Suppressor macrophage treated with lipopolysaccharide for 1 hour (primary cell): Measurements from ENCODE around the gene CYS1.
"Not testable (repeated sequence)": the region's sequence is repeated elsewhere in the genome, so short reads cannot be mapped to it uniquely, and the experiment has no call there.

Source experiments
- DNase-seq, 3 donors: peaks; one replicate each; pipeline ENCODE4 v3.0.0-alpha.2; 2020 to 2022

CYS1 gene, protein sequence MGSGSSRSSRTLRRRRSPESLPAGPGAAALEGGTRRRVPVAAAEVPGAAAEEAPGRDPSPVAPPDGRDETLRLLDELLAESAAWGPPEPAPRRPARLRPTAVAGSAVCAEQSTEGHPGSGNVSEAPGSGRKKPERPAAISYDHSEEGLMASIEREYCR

DNA sequence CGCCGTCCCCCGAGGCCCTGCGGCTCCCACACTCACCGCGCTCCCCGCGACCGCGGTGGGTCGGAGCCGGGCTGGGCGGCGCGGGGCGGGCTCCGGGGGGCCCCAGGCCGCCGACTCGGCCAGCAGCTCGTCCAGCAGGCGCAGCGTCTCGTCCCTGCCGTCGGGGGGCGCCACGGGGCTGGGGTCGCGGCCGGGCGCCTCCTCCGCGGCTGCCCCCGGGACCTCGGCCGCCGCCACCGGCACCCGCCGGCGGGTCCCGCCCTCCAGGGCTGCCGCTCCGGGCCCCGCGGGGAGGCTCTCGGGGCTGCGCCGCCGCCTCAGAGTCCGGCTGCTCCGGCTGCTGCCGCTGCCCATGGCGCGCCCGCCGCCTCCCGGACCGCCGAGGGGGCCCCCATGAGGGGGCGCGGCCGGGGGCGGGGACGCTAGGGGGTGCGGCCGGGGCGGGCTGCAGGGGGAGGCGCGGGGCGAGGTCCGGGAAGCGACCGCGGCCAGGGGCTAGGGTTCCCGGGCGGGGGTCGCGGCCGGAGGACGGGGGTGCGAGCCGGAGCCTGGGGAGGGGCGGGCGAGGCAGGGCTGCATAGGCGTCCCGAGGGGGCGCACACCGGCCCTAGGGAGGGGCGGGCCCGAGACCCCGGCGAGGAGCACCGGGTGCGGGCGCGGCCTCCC is at the start of gene CYS1:
Gene CYS1, minus strand, starts transcription at position 542 of the 666 bp plus-strand sequence. Its CDS starts 188 bp downstream, at position 354.
- peak in 2 of 3 donors; percentile 37 to 65 for DNase-seq

DNA sequence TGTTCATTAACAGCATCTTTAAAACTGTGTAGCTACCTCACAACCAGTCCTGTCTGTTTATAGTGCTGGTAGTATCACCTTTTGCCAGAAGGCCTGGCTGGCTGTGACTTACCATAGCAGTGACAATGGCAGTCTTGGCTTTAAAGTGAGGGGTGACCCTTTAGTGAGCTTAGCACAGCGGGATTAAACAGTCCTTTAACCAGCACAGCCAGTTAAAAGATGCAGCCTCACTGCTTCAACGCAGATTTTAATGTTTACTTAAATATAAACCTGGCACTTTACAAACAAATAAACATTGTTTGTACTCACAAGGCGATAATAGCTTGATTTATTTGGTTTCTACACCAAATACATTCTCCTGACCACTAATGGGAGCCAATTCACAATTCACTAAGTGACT is 49.3 kb upstream of the CYS1 start:
- no peak for DNase-seq

DNA sequence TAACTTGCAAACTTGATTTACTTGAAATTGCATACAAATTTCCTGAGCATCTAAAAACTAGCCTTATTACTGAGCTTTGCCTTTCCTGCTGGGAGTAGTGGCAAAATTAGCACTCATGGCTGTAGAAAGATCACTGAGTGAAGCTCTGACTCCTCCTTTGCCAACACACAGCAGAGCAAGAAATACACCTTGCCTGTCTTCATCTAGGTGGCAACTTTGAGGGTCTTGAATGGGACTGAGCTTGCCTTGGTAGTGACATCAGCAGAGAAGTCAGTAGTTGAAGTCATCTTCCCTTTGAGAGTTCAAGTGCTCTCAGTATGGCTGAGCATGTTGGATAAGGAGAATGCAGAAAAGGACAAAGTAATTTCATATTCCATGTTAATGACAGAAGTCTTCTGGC is 48.2 kb upstream of the CYS1 start:
- DNase-seq, result no peak

DNA sequence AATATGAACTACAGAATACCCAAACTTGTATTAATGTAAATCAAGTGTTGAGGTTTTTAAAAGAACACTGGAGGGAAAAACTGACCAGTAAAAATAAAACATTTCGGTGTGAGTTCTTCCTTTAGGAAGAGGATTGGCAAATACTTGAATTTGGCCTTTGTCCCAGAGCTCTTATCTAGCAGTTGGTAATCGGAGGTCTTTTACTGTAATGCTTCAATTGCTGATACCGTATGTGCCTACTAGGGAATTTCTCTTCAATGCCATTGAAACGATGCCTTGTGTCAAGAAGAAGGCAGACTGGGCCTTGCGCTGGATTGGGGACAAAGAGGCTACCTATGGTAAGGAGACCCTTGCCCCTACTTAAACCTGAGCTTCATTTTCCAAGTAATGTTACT is 46.4 kb upstream of the CYS1 start:
- DNase-seq, result no peak

DNA sequence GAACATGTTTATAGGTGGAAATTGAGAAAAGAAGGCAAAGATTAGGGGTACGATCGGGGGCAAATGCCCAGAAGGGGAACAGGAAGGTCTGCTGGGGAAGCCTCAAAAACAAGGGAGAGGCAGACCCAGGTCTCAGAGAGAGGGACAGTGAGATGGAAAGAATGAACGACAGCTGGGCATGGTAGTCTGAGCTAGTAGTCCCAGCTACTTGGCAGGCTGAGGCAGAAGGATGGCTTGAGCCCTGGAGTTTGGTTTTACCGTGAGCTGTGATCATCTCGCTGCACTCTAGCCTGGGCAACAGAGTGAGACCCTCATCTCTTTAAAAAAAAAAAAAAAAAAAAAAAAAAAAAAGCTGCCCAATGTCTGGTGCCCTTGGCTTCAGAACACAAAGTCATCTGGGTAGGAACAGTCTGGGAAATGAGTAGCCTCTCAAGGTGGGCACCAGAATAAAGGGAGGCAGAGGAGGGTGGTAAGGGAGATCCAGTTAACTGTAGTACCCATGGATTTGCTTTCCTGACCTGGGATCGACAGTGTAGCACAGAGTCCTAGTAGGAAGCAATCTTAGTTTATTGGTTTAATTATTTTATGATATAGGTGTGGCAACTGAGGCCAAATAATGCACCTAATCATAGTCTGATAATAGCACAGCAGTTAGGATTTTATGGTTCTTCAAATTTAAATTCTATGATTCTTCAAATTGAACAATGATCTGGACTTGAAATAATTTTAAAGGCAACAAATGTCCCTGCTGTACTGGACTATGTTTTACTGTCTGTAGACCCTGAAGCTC is 45.8 kb upstream of the CYS1 start:
- no peak for DNase-seq

DNA sequence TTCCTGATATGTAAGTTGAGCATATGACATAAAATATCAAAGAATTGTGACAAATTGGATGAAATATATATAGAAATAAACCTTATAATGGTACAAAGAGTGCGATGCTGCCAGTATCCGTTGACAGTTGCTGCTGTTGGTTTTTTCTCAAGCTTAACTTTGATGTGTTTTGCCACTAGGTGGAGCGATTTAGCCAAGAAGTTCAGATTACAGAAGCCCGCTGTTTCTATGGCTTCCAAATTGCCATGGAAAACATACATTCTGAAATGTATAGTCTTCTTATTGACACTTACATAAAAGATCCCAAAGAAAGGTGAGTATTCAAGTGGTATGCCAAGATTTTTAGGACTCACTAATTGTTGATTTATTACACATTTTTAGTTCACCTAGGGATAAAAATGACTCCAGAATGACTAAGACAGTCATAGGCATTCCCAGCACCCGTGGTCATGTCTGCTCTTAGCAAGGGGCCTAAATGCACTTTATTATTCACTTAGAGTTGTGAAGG is 44.4 kb upstream of the CYS1 start:
- peak; percentile 77 to 89 (median 87) for DNase-seq

DNA sequence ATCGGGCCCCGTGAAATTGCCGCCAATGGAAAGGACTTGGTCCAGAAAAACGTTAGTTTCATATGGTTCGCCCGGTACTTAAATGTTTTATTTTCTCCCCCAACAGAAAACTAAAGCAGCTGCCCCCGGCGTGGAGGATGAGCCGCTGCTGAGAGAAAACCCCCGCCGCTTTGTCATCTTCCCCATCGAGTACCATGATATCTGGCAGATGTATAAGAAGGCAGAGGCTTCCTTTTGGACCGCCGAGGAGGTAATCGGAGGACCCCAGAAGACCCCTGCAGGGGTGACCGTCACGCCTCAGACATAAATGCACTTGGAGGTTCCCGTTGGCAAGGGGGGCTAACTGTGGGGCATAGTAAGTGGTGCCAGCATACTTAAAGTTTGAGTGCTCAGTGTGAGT is 43.1 kb upstream of the CYS1 start:
- peak; percentile 48 to 60 (median 52) for DNase-seq

DNA sequence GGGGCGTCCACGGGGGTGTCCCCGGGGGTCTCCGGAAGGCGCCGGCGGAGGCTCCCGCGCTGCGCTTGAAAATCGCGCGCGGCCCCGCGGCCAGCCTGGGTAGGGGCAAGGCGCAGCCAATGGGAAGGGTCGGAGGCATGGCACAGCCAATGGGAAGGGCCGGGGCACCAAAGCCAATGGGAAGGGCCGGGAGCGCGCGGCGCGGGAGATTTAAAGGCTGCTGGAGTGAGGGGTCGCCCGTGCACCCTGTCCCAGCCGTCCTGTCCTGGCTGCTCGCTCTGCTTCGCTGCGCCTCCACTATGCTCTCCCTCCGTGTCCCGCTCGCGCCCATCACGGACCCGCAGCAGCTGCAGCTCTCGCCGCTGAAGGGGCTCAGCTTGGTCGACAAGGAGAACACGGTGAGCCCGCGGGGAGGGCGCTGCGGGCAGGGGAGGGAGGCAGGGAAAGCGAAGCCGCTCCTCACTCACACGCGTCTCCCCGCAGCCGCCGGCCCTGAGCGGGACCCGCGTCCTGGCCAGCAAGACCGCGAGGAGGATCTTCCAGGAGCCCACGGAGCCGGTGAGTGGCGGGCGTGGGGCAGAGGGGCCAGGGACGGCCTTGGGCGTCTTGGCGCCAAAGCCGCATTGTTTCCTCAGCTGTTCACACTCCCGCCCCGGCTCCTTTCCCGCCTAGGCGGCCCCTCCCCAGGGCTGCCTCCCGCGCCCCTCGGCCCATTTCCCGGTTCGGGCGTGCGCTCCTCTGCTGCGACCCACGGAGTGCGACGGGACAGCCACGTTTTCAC is 42.5 kb upstream of the CYS1 start, which contains the start of gene RRM2:
Gene RRM2, plus strand, starts transcription at position 240 of the 781 bp plus-strand sequence. Its CDS starts 60 bp downstream, at position 300.
- peak; percentile 91 to 95 (median 92) for DNase-seq

DNA sequence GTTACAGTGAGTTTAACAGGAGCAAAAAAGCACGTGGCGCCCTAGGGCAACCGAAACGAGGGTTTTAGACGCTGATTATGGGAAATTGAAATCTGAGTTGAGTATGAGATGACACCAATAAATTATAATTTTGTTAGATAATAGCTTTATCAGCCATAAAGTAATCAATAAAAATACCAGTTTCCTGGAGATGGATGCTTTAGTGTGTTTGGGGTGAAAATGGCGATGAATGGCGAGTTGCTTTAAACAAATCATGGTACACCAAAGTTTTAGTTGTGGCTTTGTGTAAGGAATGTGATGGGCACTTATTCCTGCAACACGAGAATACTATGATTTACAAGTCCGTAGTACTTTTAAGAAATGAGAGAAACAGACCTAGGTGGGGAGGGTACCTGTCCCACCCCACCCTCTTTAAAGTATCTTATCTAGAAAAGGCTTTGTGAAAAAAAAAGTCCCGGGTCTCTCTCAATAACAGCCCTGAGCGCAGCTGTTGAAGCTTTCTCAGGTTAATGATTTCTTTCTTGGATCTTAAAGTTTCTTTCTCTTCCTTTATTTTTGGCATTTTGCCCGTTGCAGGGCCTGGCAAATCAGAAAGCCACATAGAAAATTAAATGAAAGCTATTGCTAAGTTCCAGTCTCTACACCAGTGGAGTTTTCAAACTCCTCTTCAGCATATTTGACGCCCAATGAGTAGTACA is 40.8 kb upstream of the CYS1 start:
- DNase-seq, result peak in 1 of 3 donors; percentile 17

DNA sequence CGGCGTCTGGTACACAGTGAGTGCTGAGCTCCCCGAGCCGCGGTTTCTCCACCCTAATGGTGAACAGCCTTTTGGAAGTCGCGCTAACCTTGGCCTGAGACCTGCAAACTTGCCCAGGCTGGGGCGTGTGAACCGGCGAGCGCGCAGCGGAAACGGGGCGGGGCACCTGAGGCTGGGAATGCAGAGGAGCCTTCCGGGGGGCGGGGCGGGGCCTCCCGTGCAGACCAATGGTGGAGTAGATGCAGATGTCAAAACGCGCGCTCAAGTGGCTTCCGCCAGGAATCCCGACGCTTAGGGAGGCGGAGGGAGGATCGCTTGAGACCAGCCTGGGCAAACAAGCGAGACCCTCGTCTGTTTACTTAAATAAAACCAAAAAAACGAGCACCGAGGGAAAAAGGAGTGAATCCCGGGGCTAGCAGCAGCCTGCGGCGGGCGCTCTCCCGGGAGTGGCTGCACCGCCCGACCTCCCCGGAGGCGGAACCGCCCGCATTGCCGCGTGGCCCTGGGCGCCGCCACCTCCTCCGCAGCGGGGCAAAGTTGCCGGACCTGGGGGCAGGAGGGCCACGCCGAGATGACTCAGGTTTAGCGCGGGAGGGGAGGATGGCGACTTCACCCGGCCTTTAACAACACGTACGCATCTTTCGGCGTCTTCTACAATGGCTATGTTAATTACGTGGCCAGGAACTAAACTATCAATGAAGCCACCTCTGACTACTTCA is 40.1 kb upstream of the CYS1 start:
- DNase-seq, result peak; percentile 89 to 95 (median 92)

DNA sequence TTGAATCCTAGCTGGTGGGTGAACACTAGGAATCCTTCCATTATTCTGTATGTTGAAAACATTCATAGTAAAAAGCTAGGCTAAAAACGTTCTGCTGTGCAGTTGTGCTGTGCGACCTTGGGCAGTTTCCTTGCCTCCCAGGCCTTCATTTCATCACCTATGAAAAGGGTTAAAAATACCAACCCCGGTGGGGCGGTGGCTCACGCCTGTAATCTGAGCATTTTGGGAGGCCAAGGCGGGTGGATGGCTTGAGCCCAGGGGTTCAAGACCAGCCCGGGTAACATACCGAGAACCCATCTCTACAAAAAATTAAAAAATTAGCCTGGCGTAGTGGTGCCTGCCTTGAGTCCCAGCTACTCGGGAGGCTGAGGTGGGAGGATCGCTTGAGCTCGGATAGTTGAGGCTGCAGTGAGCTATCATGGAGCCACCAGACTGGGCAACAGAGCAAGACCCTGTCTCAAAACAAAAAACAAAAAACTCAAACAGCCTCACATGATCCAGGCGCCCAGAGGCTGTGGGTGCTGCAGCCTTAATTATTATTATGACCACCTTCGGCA is 39.5 kb upstream of the CYS1 start:
- DNase-seq, result no peak

DNA sequence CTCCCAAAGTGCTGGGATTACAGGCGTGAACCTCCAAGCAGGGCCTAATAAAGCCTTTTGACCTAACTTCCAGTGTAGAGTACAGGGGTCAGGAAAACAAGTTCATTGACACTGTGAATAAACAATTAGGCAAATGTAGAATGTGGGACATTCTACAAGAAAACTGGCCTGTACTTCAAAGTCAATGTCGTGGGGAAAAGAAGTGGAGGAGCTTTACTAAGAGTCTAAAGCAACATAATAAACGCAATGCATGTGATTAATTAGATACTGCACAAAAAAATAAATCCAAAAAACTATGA is 38.8 kb upstream of the CYS1 start:
- no peak for DNase-seq

DNA sequence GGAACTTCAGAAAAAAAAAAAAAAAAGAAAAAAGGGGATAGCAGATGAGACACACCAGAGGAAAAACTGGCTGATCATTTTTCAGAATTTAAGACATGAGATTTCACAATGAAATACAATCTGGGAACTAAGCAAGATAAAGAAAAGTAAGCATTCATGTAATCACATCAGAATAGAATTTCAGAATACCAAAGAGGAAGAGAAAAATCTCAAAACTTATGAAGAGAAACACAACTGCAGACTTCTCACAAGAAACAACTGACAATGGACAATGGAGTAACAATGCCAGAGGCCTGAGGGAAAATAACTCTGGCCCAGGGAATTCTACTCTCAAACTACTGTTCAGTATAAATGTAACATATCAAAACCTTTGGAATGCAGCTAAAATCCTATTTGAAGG is 29.1 kb upstream of the CYS1 start:
- no peak for DNase-seq

DNA sequence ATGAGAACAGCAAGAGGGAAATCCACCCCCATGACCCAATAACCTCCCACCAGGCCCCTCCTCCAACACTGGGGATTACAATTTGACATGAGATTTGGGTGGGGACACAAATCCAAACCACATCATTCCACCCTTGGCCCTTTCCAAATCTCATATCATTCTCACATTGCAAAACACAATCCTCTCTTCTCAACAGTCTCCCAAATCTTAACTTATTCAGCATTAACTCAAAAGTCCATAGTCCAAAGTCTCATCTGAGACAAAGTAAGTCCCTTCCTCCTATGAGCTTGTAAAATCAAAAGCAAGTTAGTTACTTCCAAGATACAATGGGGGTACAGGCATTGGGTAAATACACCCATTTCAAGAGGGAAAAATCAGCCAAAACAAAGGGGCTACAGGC is 24.7 kb upstream of the CYS1 start:
- not testable (repeated sequence) for DNase-seq

DNA sequence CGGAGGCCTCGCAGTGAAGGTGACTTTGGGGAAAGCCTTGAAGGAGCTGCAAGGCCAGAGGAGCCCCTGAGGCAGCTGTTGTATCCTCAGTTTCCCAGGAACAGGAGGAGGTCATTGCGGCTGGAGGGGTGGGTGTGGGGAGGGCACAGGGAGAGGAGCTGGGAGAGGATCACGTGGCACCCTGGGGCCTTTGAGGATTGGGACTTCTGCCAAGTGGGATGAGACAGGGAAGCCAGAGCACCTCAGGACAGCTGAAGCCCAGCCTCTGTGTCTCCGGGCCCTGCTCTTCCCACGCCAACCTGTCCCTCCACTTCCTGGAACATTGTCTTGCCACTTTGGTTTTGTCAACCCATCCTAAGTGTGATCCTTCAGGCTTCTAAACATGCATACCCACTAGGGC is 23.0 kb upstream of the CYS1 start:
- no peak for DNase-seq

DNA sequence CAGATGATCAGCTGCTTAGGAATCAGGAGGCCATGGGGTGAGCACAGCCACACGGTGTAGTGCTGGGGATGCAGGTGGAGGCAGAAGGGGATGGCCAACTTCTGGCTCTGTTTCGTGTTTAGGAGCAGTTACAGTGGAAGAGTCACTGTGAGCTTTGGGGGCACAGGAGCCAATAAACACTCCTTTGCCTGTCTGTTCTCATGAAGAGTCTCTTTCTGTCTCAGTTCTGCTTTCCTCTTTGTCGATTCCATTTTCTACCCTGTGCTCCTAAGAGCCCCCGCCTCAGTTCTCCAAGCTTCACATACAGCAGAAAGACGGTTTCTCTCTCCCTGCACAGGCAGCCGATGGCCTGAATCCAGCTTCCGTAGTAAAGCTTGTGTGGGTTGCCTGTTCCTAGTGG is 21.3 kb upstream of the CYS1 start:
- DNase-seq, result no peak

DNA sequence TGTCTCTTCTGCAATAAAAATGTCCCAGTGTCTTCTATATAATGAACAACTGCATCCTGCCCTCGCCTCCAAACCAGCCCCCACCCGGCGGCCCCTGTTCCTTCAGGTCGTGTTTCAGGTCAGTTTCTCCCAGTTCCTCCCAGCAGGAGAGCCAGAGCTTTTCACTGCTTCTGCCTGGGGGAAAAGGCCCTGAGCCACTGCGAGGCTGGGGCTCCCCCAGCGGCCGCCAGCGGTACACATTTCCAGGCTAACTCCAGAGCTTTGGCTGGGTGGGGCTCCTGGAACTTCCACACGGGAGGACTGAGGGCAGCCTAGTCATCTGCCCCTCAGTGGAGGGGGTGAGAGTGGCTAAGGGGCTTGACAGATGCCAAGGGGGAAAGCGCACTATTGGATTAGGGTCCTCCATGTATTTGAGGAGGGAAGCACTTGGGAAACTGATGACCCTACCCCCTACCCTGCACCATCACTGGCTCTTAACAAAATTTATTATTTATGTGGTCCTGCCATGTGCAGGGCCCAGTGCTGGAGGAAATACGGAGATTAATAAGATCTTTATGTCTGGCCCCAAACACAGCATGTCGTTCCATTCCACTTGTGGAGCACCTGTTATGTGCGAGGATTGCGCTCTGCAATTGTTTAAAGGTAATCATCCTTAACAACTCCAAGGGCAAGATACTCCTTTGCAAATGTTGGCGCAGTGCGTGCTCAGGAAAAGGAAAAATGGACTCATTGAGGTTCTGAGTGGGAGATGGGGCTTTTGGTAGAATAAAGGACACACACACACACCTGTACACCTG is 17.3 kb upstream of the CYS1 start:
- peak; percentile 81 to 87 (median 83) for DNase-seq

DNA sequence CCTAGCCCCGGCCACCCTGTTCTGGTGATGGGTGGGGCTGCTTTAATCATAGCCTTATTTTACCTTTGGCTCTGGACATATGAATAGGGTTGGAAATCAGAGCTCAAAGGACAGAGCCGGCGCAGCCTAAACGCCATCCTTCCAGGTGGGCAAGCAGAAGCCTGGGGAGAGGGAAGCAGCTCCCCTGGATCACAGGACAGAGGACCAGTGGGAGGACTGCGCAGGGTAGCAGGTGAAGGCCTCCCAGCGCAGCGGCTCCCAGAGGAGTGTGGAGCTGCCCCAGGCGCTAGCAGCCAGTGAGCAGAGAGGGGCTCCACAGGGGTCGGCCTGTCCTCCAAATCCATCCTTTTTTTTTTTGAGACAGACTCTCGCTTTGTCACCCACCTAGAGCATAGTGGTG is 16.4 kb upstream of the CYS1 start:
- DNase-seq, result no peak

DNA sequence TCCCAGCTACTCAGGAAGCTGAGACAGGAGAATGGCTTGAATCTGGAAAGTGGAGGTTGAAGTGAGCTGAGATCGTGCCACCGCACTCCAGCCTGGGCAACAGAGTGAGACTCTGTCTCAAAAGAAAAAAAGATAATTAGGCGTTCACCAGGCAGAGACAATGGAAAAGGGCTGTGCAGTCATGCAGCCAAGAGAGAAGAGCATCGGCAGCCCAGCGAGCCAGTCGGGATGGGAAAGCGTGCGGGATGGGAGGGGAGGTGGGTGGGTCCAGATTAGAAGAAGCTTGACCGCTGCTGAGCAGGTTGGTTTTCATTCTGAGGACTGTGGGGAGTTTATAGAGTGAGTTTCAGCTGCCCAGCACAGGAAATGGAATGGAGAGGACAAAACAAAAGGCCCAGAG is 15.0 kb upstream of the CYS1 start:
- DNase-seq, result no peak

DNA sequence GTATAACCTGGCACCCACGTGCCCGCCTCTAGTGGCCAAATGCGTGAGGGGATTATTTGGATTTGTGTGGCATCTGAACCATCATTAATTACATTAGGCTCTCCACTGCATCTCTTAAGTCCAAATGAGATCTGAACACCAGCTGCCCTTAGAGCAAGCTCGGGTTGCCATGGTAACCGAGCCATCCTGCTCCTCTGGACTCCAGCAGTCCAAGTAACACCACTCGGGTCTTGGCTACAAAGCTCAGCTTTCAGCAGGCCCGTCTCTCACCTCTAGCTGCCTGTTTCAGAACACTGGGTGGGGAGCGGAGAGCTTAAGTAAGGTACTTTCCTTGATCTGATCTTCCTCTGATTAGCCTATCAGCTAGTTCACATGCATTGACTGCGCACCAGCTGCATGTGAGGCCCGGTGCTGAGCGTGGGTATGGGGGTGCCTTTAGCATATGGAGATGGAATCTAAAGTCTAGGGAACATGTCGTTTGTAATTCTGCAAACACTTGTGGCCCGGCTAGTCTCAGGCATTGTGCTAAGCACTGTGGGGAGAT is 14.1 kb upstream of the CYS1 start:
- no peak for DNase-seq
